Smooth muscle cell of the umbilical artery (primary cell): ENCODE measurements around the gene CDC27. TPM values are rescaled to one million over a fixed set of nuclear protein-coding genes. Genes with fewer than 3 reads are reported as not detected.

Experiments used
- total RNA-seq: library from RNA; depleted of rRNA; stranded (reverse); fragments of >200 nt; gene quantifications from 2 replicates; pipeline ENCODE4 v1.2.3, GENCODE V29; 2014

The CDC27 gene
- total RNA-seq: 92.3 and 137 TPM in 2 replicates

DNA sequence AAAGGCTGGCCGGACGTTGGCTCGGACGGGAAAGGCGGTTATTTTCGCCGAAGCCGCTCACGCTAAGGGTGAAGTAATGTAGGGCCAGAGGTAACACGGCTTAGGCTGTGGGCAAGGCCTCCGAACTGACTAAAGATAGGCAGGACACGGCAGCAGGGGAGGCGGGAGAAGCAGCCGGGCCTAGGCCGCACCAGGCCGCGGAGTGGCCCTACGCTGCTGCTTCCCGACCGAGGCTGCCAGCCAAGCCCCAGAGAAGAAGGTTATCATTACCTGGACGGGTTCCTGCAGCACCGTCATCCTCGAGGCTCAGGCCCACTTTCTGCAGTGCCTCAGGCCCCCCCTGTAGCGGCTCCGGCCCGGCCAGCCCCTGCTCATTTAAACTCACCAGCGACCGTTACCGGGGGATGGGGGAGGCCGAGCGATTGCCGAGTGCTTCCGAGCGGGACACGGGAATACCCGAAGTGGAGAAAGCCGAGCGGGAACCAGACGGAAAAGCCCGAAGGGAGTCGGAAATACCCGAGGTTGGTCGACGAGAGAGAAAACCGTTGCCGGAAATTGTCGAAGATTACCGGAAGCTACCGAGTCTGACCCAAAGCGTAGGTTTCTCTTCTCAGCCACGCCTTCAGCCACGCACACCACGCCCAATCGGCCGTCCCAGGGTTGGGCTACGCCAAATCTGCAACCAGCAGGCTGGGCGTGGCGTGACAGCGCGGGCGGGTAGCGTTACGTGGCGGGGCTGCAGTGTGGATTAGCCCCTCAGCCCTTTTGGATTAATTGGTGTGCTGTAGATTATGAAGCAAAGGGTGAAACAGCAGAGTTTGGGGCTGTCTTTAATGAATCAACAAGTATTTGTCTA, at the start of gene CDC27:
TSS of gene CDC27 (minus strand) at position 420 of the 856 bp plus-strand sequence. CDS start at position 297, 123 bp downstream.

GRCh38 chr17:47208744-47209488, 19.8 kb upstream of the CDC27 start, which contains the start of gene MYL4:
MYL4 (plus strand) TSS chr17:47209348; CDS start chr17:47209423, 75 bp downstream.

Other genes with a start within 250 kb of the CDC27 start
- gene RPRML, start 210.0 kb downstream of the CDC27 start, total RNA-seq: not detected in 2 replicates
- gene MYL4, start 20.1 kb upstream of the CDC27 start, total RNA-seq: 0.23 TPM in 1 of 2 replicates, not detected in the other
- 75.4 and 88.1 TPM in 2 replicates for gene ITGB3, start 64.5 kb upstream of the CDC27 start, total RNA-seq
- 7.1 and 9.2 TPM in 2 replicates for gene EFCAB13, start 134.7 kb upstream of the CDC27 start, total RNA-seq